Amygdala (tissue), 56 donors: ENCODE results near the gene MRPS6.

Experiments
- DNase-seq, 56 donors: peaks; one replicate each; lab custom pipeline; 2025; lab: John Stamatoyannopoulos, UW

The MRPS6 gene

GRCh38 chr21:34065027-34065426 is 8.4 kb upstream of the MRPS6 start:
- DNase-seq = no peak

GRCh38 chr21:34071683-34072082 is 1.7 kb upstream of the MRPS6 start:
- no peak for DNase-seq

- DNase-seq = peak in 19 of 56 donors; percentile 9 to 93 (median 36)
Measured at GRCh38 chr21:34072145-34073031, 990 bp upstream of the MRPS6 start.

GRCh38 chr21:34073749-34074282 is 438 bp downstream of the MRPS6 start:
- DNase-seq = peak in 26 of 56 donors; percentile 23 to 67 (median 44)

- peak in 1 of 56 donors; percentile 2 for DNase-seq
Measured at GRCh38 chr21:34074283-34075090, 1.1 kb downstream of the MRPS6 start.

GRCh38 chr21:34075091-34075425 is 1.7 kb downstream of the MRPS6 start:
- DNase-seq = no peak

GRCh38 chr21:34075760-34076660 is 2.6 kb downstream of the MRPS6 start:
- no peak for DNase-seq

- no peak for DNase-seq
Measured at GRCh38 chr21:34076835-34077234, 3.5 kb downstream of the MRPS6 start.

- DNase-seq = no peak
Measured at GRCh38 chr21:34077888-34078287, 4.5 kb downstream of the MRPS6 start.

- no peak for DNase-seq
Measured at GRCh38 chr21:34078915-34079314, 5.5 kb downstream of the MRPS6 start.

- DNase-seq = no peak
Measured at GRCh38 chr21:34080710-34081109, 7.3 kb downstream of the MRPS6 start.

GRCh38 chr21:34082769-34083168 is 9.4 kb downstream of the MRPS6 start:
- DNase-seq = no peak

- no peak for DNase-seq
Measured at GRCh38 chr21:34083357-34083756, 10.0 kb downstream of the MRPS6 start.

- no peak for DNase-seq
Measured at GRCh38 chr21:34085129-34085528, 11.8 kb downstream of the MRPS6 start.

GRCh38 chr21:34086887-34087306 is 13.5 kb downstream of the MRPS6 start:
- no peak for DNase-seq

GRCh38 chr21:34088752-34089151 is 15.4 kb downstream of the MRPS6 start:
- no peak for DNase-seq

- no peak for DNase-seq
Measured at GRCh38 chr21:34091032-34091431, 17.7 kb downstream of the MRPS6 start.

- no peak for DNase-seq
Measured at GRCh38 chr21:34091607-34092006, 18.2 kb downstream of the MRPS6 start.

GRCh38 chr21:34092262-34092921 is 19.0 kb downstream of the MRPS6 start:
- DNase-seq = no peak

GRCh38 chr21:34093083-34093482 is 19.7 kb downstream of the MRPS6 start:
- DNase-seq = no peak
